BLaER1 (cell line): ENCODE results near the gene TRAF3.
A peak's percentile ranks its signal among the peaks of the same experiment; 100 is the strongest.

ENCODE experiments used
- H3K27ac ChIP-seq: shearing (Covaris generic); formaldehyde crosslinking; 2 replicates; pipeline ENCODE4 v1.8.1; 2022
- H3K27me3 ChIP-seq: shearing (Covaris generic); formaldehyde crosslinking; 2 replicates; pipeline ENCODE4 v1.8.1; 2022
- H3K36me3 ChIP-seq: shearing (Covaris generic); formaldehyde crosslinking; 2 replicates; pipeline ENCODE4 v1.8.1; 2022
- H3K4me1 ChIP-seq: shearing (Covaris generic); formaldehyde crosslinking; 2 replicates; pipeline ENCODE4 v1.8.1; 2022
- H3K4me2 ChIP-seq: shearing (Covaris generic); formaldehyde crosslinking; 2 replicates; pipeline ENCODE4 v1.8.1; 2022
- H3K4me3 ChIP-seq: shearing (Covaris generic); formaldehyde crosslinking; 2 replicates; pipeline ENCODE4 v1.8.1; 2022
- H3K9ac ChIP-seq: shearing (Covaris generic); formaldehyde crosslinking; 2 replicates; pipeline ENCODE4 v1.8.1; 2022
- H3K9me3 ChIP-seq: shearing (Covaris generic); formaldehyde crosslinking; 2 replicates; pipeline ENCODE4 v1.8.1; 2022
- H4K20me1 ChIP-seq: shearing (Covaris generic); formaldehyde crosslinking; 2 replicates; pipeline ENCODE4 v1.8.1; 2022
- Cebpa-rat ChIP-seq: shearing (Covaris generic); IDR thresholded peaks from 2 replicates; pipeline ENCODE4 v1.8.1; 2022

The TRAF3 gene

GRCh38 chr14:102776761-102777710 is at the start of gene TRAF3:
Gene TRAF3, plus strand, starts transcription at chr14:102777449. Its CDS starts 92,753 bp downstream, at chr14:102870202.
- H4K20me1 ChIP-seq: peaks cover 41% of the 10 kb centered on the region
- H3K27me3 ChIP-seq: no peaks in the 10 kb centered on the region
- no peak for TF ChIP-seq Cebpa-rat
- H3K27ac ChIP-seq: peak within 1 kb of the TSS; percentile 87
- H3K4me1 ChIP-seq: peaks cover 71% of the 10 kb centered on the region
- no peaks in the 10 kb centered on the region for H3K9me3 ChIP-seq
- H3K9ac ChIP-seq: peak within 1 kb of the TSS; percentile 91
- H3K36me3 ChIP-seq: no peaks in the 10 kb centered on the region
- peak within 1 kb of the TSS; percentile 95 for H3K4me3 ChIP-seq
- H3K4me2 ChIP-seq: peak within 1 kb of the TSS; percentile 82

GRCh38 chr14:102728501-102728900 is 48.7 kb upstream of the TRAF3 start:
- Histone ChIP-seq H3K9ac (no peak overlapping the region), H3K27ac (no peak overlapping the region), H3K27me3 (no peaks in the 10 kb centered on the region), H3K4me3 (no peak overlapping the region), H3K36me3 (peaks cover 98% of the 10 kb centered on the region), H3K9me3 (no peaks in the 10 kb centered on the region), H3K4me2 (no peak overlapping the region), H3K4me1 (no peaks in the 10 kb centered on the region), H4K20me1 (peaks cover 49% of the 10 kb centered on the region)
- TF ChIP-seq Cebpa-rat: no peak

GRCh38 chr14:102729268-102729667 is 48.0 kb upstream of the TRAF3 start:
- Histone ChIP-seq H3K4me1 (no peaks in the 10 kb centered on the region), H3K4me2 (no peak overlapping the region), H3K27ac (no peak overlapping the region), H4K20me1 (peaks cover 49% of the 10 kb centered on the region), H3K9ac (no peak overlapping the region), H3K27me3 (no peaks in the 10 kb centered on the region), H3K36me3 (peaks cover 94% of the 10 kb centered on the region), H3K4me3 (no peak overlapping the region), H3K9me3 (no peaks in the 10 kb centered on the region)
- TF ChIP-seq Cebpa-rat: no peak

- H3K4me2 ChIP-seq: no peak overlapping the region
- no peaks in the 10 kb centered on the region for H3K27me3 ChIP-seq
- no peak overlapping the region for H3K9ac ChIP-seq
- H3K4me1 ChIP-seq: no peaks in the 10 kb centered on the region
- TF ChIP-seq Cebpa-rat: no peak
- H3K4me3 ChIP-seq: no peak overlapping the region
- H3K9me3 ChIP-seq: no peaks in the 10 kb centered on the region
- peaks cover 94% of the 10 kb centered on the region for H3K36me3 ChIP-seq
- H4K20me1 ChIP-seq: peaks cover 49% of the 10 kb centered on the region
- H3K27ac ChIP-seq: no peak overlapping the region
Measured at GRCh38 chr14:102729825-102730224, 47.4 kb upstream of the TRAF3 start.

- Histone ChIP-seq H3K9me3 (no peaks in the 10 kb centered on the region), H3K27ac (no peak overlapping the region), H3K4me3 (no peak overlapping the region), H3K4me2 (no peak overlapping the region), H3K36me3 (peaks cover 85% of the 10 kb centered on the region), H3K4me1 (no peaks in the 10 kb centered on the region), H4K20me1 (peaks cover 47% of the 10 kb centered on the region), H3K9ac (no peak overlapping the region), H3K27me3 (no peaks in the 10 kb centered on the region)
- TF ChIP-seq Cebpa-rat: no peak
Measured at GRCh38 chr14:102731101-102731870, 46.0 kb upstream of the TRAF3 start.

- no peaks in the 10 kb centered on the region for H3K27me3 ChIP-seq
- H3K4me3 ChIP-seq: no peak overlapping the region
- no peak for TF ChIP-seq Cebpa-rat
- no peak overlapping the region for H3K4me2 ChIP-seq
- H3K9ac ChIP-seq: no peak overlapping the region
- H3K4me1 ChIP-seq: no peaks in the 10 kb centered on the region
- peaks cover 85% of the 10 kb centered on the region for H3K36me3 ChIP-seq
- no peak overlapping the region for H3K27ac ChIP-seq
- H3K9me3 ChIP-seq: no peaks in the 10 kb centered on the region
- H4K20me1 ChIP-seq: peaks cover 42% of the 10 kb centered on the region
Measured at GRCh38 chr14:102731871-102732800, 45.1 kb upstream of the TRAF3 start.

GRCh38 chr14:102732924-102733323 is 44.3 kb upstream of the TRAF3 start:
- peaks cover 35% of the 10 kb centered on the region for H4K20me1 ChIP-seq
- 0 out of 2 replicates have a peak, but pooled peaks cover 5% of the 10 kb centered on the region for H3K4me1 ChIP-seq
- H3K4me2 ChIP-seq: no peak overlapping the region
- H3K9me3 ChIP-seq: no peaks in the 10 kb centered on the region
- no peak overlapping the region for H3K4me3 ChIP-seq
- H3K27ac ChIP-seq: no peak overlapping the region
- no peaks in the 10 kb centered on the region for H3K27me3 ChIP-seq
- peaks cover 84% of the 10 kb centered on the region for H3K36me3 ChIP-seq
- no peak overlapping the region for H3K9ac ChIP-seq
- TF ChIP-seq Cebpa-rat: no peak

- no peak for TF ChIP-seq Cebpa-rat
- Histone ChIP-seq H3K27ac (no peak overlapping the region), H3K4me3 (no peak overlapping the region), H3K4me1 (0 out of 2 replicates have a peak, but pooled peaks cover 8% of the 10 kb centered on the region), H3K9me3 (no peaks in the 10 kb centered on the region), H3K9ac (no peak overlapping the region), H3K4me2 (no peak overlapping the region), H3K36me3 (peaks cover 84% of the 10 kb centered on the region), H4K20me1 (peaks cover 31% of the 10 kb centered on the region), H3K27me3 (no peaks in the 10 kb centered on the region)
Measured at GRCh38 chr14:102733326-102733725, 43.9 kb upstream of the TRAF3 start.

GRCh38 chr14:102734436-102734835 is 42.8 kb upstream of the TRAF3 start:
- no peaks in the 10 kb centered on the region for H3K27me3 ChIP-seq
- H3K36me3 ChIP-seq: peaks cover 77% of the 10 kb centered on the region
- H3K4me1 ChIP-seq: 0 out of 2 replicates have a peak, but pooled peaks cover 8% of the 10 kb centered on the region
- H3K27ac ChIP-seq: no peak overlapping the region
- no peak overlapping the region for H3K9ac ChIP-seq
- TF ChIP-seq Cebpa-rat: no peak
- no peak overlapping the region for H3K4me3 ChIP-seq
- H3K9me3 ChIP-seq: no peaks in the 10 kb centered on the region
- H4K20me1 ChIP-seq: peaks cover 25% of the 10 kb centered on the region
- no peak overlapping the region for H3K4me2 ChIP-seq
